ENCODE results near the gene ANOS1.

The ANOS1 gene

GRCh38 chrX:8657883-8658282, 74.1 kb downstream of the ANOS1 start:
- H3K4me1 ChIP-seq (ENCODE audit: insufficient read depth, poor library complexity, severe bottlenecking), result no peaks in the 10 kb centered on the region
- TF ChIP-seq CTCF (IDR thresholded peaks at IDR 0.05; ENCODE audit: poor library complexity, severe bottlenecking), result no peak
- DNase-seq (ENCODE audit: low spot score) (no peak), ATAC-seq (ENCODE audit: low read depth) (no peak)
- no peak overlapping the region for H3K4me3 ChIP-seq (ENCODE audit: severe bottlenecking)
- H3K36me3 ChIP-seq (ENCODE audit: low read depth), result no peaks in the 10 kb centered on the region
- H3K27ac ChIP-seq (ENCODE audit: poor library complexity, severe bottlenecking), result no peak overlapping the region
- no peaks in the 10 kb centered on the region for H3K9me3 ChIP-seq (ENCODE audit: severe bottlenecking)
- H3K27me3 ChIP-seq (ENCODE audit: insufficient read depth, poor library complexity, severe bottlenecking), result no peaks in the 10 kb centered on the region

- no peaks in the 10 kb centered on the region for H3K27me3 ChIP-seq (ENCODE audit: insufficient read depth, poor library complexity, severe bottlenecking)
- no peaks in the 10 kb centered on the region for H3K4me1 ChIP-seq (ENCODE audit: insufficient read depth, poor library complexity, severe bottlenecking)
- H3K9me3 ChIP-seq (ENCODE audit: severe bottlenecking), result no peaks in the 10 kb centered on the region
- no peaks in the 10 kb centered on the region for H3K36me3 ChIP-seq (ENCODE audit: low read depth)
- no peak overlapping the region for H3K4me3 ChIP-seq (ENCODE audit: severe bottlenecking)
- DNase-seq (ENCODE audit: low spot score), result no peak
- no peak for ATAC-seq (ENCODE audit: low read depth)
- no peak overlapping the region for H3K27ac ChIP-seq (ENCODE audit: poor library complexity, severe bottlenecking)
- TF ChIP-seq CTCF (IDR thresholded peaks at IDR 0.05; ENCODE audit: poor library complexity, severe bottlenecking), result no peak
Observed at GRCh38 chrX:8653956-8654355, 78.0 kb downstream of the ANOS1 start.

GRCh38 chrX:8649969-8650368, 82.0 kb downstream of the ANOS1 start:
- H3K9me3 ChIP-seq (ENCODE audit: severe bottlenecking), result no peaks in the 10 kb centered on the region
- H3K27me3 ChIP-seq (ENCODE audit: insufficient read depth, poor library complexity, severe bottlenecking), result no peaks in the 10 kb centered on the region
- no peak for TF ChIP-seq CTCF (IDR thresholded peaks at IDR 0.05; ENCODE audit: poor library complexity, severe bottlenecking)
- no peak overlapping the region for H3K4me3 ChIP-seq (ENCODE audit: severe bottlenecking)
- no peak overlapping the region for H3K27ac ChIP-seq (ENCODE audit: poor library complexity, severe bottlenecking)
- H3K36me3 ChIP-seq (ENCODE audit: low read depth), result no peaks in the 10 kb centered on the region
- peaks cover 4% of the 10 kb centered on the region for H3K4me1 ChIP-seq (ENCODE audit: insufficient read depth, poor library complexity, severe bottlenecking)
- ATAC-seq (ENCODE audit: low read depth) (no peak), DNase-seq (ENCODE audit: low spot score) (no peak)

- Histone ChIP-seq H3K4me1 (ENCODE audit: insufficient read depth, poor library complexity, severe bottlenecking) (peaks cover 4% of the 10 kb centered on the region), H3K36me3 (ENCODE audit: low read depth) (no peaks in the 10 kb centered on the region), H3K27ac (ENCODE audit: poor library complexity, severe bottlenecking) (no peak overlapping the region), H3K27me3 (ENCODE audit: insufficient read depth, poor library complexity, severe bottlenecking) (no peaks in the 10 kb centered on the region), H3K9me3 (ENCODE audit: severe bottlenecking) (no peaks in the 10 kb centered on the region), H3K4me3 (ENCODE audit: severe bottlenecking) (no peak overlapping the region)
- no peak for TF ChIP-seq CTCF (IDR thresholded peaks at IDR 0.05; ENCODE audit: poor library complexity, severe bottlenecking)
- ATAC-seq (ENCODE audit: low read depth) (peak; percentile 82), DNase-seq (ENCODE audit: low spot score) (no peak)
Observed at GRCh38 chrX:8647176-8647575, 84.8 kb downstream of the ANOS1 start.

GRCh38 chrX:8639949-8640475, 91.9 kb downstream of the ANOS1 start:
- Histone ChIP-seq H3K4me1 (ENCODE audit: insufficient read depth, poor library complexity, severe bottlenecking) (no peaks in the 10 kb centered on the region), H3K9me3 (ENCODE audit: severe bottlenecking) (no peaks in the 10 kb centered on the region), H3K4me3 (ENCODE audit: severe bottlenecking) (no peak overlapping the region), H3K27me3 (ENCODE audit: insufficient read depth, poor library complexity, severe bottlenecking) (no peaks in the 10 kb centered on the region), H3K27ac (ENCODE audit: poor library complexity, severe bottlenecking) (no peak overlapping the region), H3K36me3 (ENCODE audit: low read depth) (no peaks in the 10 kb centered on the region)
- no peak for TF ChIP-seq CTCF (IDR thresholded peaks at IDR 0.05; ENCODE audit: poor library complexity, severe bottlenecking)
- no peak for DNase-seq (ENCODE audit: low spot score)
- ATAC-seq (ENCODE audit: low read depth), result no peak
